Endodermal cell (in vitro differentiated cells): ENCODE results near the gene IQCN. TPM values are rescaled to one million over a fixed set of nuclear protein-coding genes. Genes with fewer than 3 reads are reported as not detected.
A peak's percentile ranks its signal among the peaks of the same experiment; 100 is the strongest.

ENCODE experiments used
- DNase-seq: peaks from one replicate; pipeline ENCODE4 v3.0.0-alpha.2; 2017
- H3K27ac ChIP-seq: 2 replicates; pipeline ENCODE4 v1.5.1; 2013; ENCODE audit warnings: mild to moderate bottlenecking, low read depth, low read length, moderate library complexity
- H3K27me3 ChIP-seq: 2 replicates; pipeline ENCODE4 v1.6.1; 2013; ENCODE audit warnings: mild to moderate bottlenecking, low read length, moderate library complexity; ENCODE audit not compliant: insufficient read depth, control insufficient read depth, poor library complexity, severe bottlenecking
- H3K36me3 ChIP-seq: 2 replicates; pipeline ENCODE4 v1.7.0; 2013; ENCODE audit warnings: mild to moderate bottlenecking, low read length, moderate library complexity; ENCODE audit not compliant: control insufficient read depth, insufficient read depth
- H3K4me1 ChIP-seq: one replicate; pipeline ENCODE4 v1.7.0; 2013; ENCODE audit warnings: low read length; ENCODE audit not compliant: control insufficient read depth, insufficient read depth
- H3K4me3 ChIP-seq: 2 replicates; pipeline ENCODE4 v1.5.1; 2013; ENCODE audit warnings: mild to moderate bottlenecking, low read length, moderate library complexity
- H3K9ac ChIP-seq: 2 replicates; pipeline ENCODE4 v1.6.1; 2013; ENCODE audit warnings: mild to moderate bottlenecking, low read length, moderate library complexity; ENCODE audit not compliant: poor library complexity, severe bottlenecking; ENCODE audit errors: extremely low read depth
- H3K9me3 ChIP-seq: 2 replicates; pipeline ENCODE4 v1.6.1; 2013; ENCODE audit warnings: mild to moderate bottlenecking, low read length, moderate library complexity; ENCODE audit not compliant: control insufficient read depth
- H3K27ac Mint-ChIP-seq: 2 replicates; pipeline ENCODE4 v1.8.0; 2020; ENCODE audit warnings: mixed read lengths
- H3K27me3 Mint-ChIP-seq: 2 replicates; pipeline ENCODE4 v1.8.0; 2021; ENCODE audit warnings: mild to moderate bottlenecking, mixed read lengths; ENCODE audit not compliant: insufficient read depth
- H3K36me3 Mint-ChIP-seq: 2 replicates; pipeline ENCODE4 v1.8.0; 2020; ENCODE audit warnings: low read depth, mixed read lengths
- H3K4me1 Mint-ChIP-seq: 2 replicates; pipeline ENCODE4 v1.8.0; 2020; ENCODE audit warnings: mixed read lengths
- H3K4me3 Mint-ChIP-seq: 2 replicates; pipeline ENCODE4 v1.8.0; 2020; ENCODE audit warnings: mild to moderate bottlenecking, moderate library complexity, mixed read lengths
- H3K9me3 Mint-ChIP-seq: 2 replicates; pipeline ENCODE4 v1.8.0; 2020; ENCODE audit warnings: mild to moderate bottlenecking, mixed read lengths
- WGBS, 2 experiments: methylation state at CpG; one replicate each; pipeline versions ENCODE4 v1.1.5 to v1.1.7; 2013; ENCODE audit warnings: missing lambda C conversion rate in 2 of 2, mixed read lengths in 1 of 2; ENCODE audit not compliant: insufficient coverage in 1 of 2, insufficient read length in 1 of 2; 5-methylcytosine and 5-hydroxymethylcytosine counted together
- total RNA-seq, 2 donors: library from RNA; stranded (reverse); fragmentation: NEBNext Ultra II Directional in 1 of 2; extraction: Animal tissue kit (Norgen Biotek cat#: 25700) in 1 of 2; gene quantifications; 2 replicates in 1 of 2; 3 replicates in 1 of 2; pipeline ENCODE4 v1.2.1, GENCODE V29; 2021
- TF ChIP-seq, protein P1 (sequence below): fragments of 200-600 bp; sonication (generic); conservative IDR thresholded peaks from 2 replicates; pipeline ENCODE4 v1.5.0; 2021; ENCODE audit warnings: antibody characterized with exemption, mild to moderate bottlenecking

IQCN gene
- total RNA-seq, 2 donors from 2014 or later: 2.4 to 3.3 TPM

DNA sequence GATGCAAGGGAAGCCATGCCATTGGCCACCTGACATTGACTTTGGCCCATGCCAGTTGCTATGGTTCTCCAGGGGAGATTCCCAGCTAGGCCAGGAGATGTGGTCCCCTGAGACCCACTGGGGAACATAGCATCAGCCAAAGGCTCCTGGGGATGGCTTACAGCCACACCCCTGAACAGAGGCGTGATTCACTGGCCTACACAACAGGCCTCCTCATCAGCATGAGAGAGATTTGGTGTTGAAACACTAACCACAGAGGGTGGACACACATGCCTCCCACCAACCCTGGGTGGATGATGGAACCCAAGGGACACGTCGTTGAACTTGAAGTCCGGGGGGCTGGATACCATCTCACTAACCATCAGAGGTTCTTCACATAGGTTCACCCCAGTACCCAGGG is 14.4 kb downstream of the IQCN start:
- no peak overlapping the region for H3K4me3 ChIP-seq
- no peak for DNase-seq
- no peaks in the 10 kb centered on the region for H3K36me3 Mint-ChIP-seq
- no peaks in the 10 kb centered on the region for H3K36me3 ChIP-seq
- H3K27ac Mint-ChIP-seq: no peak overlapping the region
- no peaks in the 10 kb centered on the region for H3K4me1 Mint-ChIP-seq
- H3K27me3 ChIP-seq: no peaks in the 10 kb centered on the region
- 83 to 92% methylated on average over 4 of the region's 4 CpGs for WGBS, 2 experiments
- no peaks in the 10 kb centered on the region for H3K4me1 ChIP-seq
- H3K9ac ChIP-seq: no peak overlapping the region
- H3K27ac ChIP-seq: no peak overlapping the region
- no peaks in the 10 kb centered on the region for H3K9me3 Mint-ChIP-seq
- no peak overlapping the region for H3K4me3 Mint-ChIP-seq
- H3K9me3 ChIP-seq: no peaks in the 10 kb centered on the region
- H3K27me3 Mint-ChIP-seq: peaks cover 33% of the 10 kb centered on the region
- TF ChIP-seq, protein P1, sequence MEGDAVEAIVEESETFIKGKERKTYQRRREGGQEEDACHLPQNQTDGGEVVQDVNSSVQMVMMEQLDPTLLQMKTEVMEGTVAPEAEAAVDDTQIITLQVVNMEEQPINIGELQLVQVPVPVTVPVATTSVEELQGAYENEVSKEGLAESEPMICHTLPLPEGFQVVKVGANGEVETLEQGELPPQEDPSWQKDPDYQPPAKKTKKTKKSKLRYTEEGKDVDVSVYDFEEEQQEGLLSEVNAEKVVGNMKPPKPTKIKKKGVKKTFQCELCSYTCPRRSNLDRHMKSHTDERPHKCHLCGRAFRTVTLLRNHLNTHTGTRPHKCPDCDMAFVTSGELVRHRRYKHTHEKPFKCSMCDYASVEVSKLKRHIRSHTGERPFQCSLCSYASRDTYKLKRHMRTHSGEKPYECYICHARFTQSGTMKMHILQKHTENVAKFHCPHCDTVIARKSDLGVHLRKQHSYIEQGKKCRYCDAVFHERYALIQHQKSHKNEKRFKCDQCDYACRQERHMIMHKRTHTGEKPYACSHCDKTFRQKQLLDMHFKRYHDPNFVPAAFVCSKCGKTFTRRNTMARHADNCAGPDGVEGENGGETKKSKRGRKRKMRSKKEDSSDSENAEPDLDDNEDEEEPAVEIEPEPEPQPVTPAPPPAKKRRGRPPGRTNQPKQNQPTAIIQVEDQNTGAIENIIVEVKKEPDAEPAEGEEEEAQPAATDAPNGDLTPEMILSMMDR: no peak

DNA sequence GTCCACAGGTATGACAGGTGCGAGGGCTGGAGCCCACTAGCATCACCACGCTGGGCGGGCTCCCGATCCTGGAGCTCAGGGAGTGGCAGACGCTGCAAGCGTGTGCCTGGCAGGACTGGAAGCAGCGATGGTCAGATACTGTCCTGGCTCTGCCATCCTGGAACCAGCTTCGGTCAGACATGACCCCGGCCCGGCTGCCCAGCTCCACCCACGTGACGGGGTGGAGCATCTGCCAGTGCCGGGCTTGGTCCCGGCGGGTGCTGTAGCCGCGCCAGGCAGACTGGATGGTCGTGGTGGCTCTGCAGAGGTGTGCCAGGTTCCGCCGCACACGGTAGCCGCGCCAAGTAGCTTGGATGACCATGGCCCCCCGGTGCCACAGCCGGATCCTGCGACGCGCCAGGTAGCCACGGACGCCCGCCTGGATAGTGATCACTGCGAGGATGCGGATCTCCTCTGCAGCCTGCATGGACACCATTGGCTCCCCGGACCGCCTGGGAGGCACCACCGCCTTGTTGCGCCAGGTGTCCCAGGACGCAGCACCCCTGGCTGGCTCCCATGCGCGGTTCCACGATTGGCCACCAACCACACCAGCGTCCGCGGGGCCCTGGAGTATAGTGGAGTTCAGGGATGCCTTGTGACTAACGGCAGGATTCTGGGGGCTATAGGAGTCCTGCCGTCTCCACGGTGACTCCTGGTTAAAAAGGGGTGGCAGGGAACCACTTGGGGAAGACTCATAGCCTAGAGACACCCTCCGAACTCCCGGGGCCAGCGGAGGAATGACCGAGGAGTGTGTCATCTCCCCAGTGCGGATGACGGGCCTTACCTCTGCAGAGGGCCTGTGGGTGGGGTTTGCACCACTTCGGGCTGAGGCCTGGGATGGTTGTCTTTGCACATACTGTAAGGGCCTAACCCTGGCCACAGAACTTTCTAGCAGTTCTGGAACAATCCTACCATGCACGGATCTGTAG is 16.5 kb downstream of the IQCN start:
- DNase-seq: no peak
- no peaks in the 10 kb centered on the region for H3K36me3 Mint-ChIP-seq
- WGBS, 2 experiments: 93 to 96% methylated on average over 42 to 55 of the region's 55 CpGs

DNA sequence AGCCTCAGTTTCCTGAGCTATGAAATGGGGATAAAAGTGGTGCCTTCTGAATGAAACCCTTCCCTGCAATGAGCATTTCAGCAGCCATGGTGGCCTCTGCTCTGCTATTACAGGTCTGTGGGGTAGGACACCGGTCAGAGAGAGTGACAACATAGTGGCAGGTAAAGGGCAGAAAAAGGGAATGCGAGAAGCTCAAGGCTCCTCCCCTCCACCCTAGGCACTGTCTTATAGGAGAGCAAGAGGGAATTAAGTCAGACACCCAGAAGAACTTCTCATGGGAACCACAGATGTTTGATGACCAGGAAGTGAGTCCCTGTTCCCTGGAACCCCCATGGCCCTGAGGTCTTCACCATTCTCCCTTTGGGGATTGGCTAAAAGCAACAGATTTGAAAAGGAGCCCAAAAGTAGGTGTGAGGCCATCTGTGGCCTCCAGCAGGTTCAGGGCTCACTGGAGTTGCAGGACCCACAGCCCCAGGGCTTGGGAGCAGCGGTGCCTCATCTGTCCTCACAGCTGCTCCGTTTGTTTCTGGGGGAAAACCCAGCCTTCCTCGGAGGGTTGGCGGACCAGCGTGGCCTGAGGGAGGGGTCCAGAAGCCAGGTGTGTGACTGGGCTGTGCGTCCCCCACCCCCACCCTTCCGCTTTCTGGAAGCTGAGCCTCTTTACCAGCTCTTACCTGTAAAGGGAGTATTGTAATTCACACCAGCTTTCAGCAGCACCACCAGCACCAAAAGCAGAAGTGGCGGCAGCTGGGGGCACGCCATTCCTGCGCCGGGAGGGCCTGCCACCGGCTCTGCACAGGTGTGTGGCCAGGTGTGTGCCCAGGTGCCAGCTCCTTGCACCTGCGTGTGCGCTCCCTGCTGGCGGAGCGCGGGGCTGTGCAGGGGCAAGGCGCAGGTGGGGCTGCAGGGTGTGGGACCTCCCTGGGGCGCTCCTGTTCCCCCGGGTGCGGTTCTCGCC is 19.4 kb downstream of the IQCN start:
- Histone ChIP-seq H3K4me3 (no peak overlapping the region), H3K27me3 (peaks cover 24% of the 10 kb centered on the region), H3K27ac (no peak overlapping the region), H3K9ac (no peak overlapping the region), H3K36me3 (no peaks in the 10 kb centered on the region), H3K4me1 (no peaks in the 10 kb centered on the region), H3K9me3 (no peaks in the 10 kb centered on the region)
- H3K27me3 Mint-ChIP-seq: peaks cover 45% of the 10 kb centered on the region
- H3K27ac Mint-ChIP-seq: no peak overlapping the region
- DNase-seq: peak; percentile 68
- TF ChIP-seq, protein P1: peak; percentile 67
- 63% methylated on average over 20 to 24 of the region's 24 CpGs for WGBS, 2 experiments
- H3K36me3 Mint-ChIP-seq: no peaks in the 10 kb centered on the region
- no peaks in the 10 kb centered on the region for H3K4me1 Mint-ChIP-seq
- H3K9me3 Mint-ChIP-seq: no peaks in the 10 kb centered on the region
- H3K4me3 Mint-ChIP-seq: no peak overlapping the region

More for the DNA sequence above, 16.5 kb downstream of the IQCN start:
- Histone ChIP-seq H3K4me3 (no peak overlapping the region), H3K9ac (no peak overlapping the region), H3K9me3 (no peaks in the 10 kb centered on the region), H3K27me3 (peaks cover 20% of the 10 kb centered on the region), H3K4me1 (no peaks in the 10 kb centered on the region), H3K27ac (no peak overlapping the region), H3K36me3 (no peaks in the 10 kb centered on the region)
- TF ChIP-seq, protein P1: no peak
- H3K4me1 Mint-ChIP-seq: no peaks in the 10 kb centered on the region
- H3K27ac Mint-ChIP-seq: no peak overlapping the region
- H3K9me3 Mint-ChIP-seq: no peaks in the 10 kb centered on the region
- H3K4me3 Mint-ChIP-seq: no peak overlapping the region
- H3K27me3 Mint-ChIP-seq: peaks cover 51% of the 10 kb centered on the region
